ENCODE measurements around the gene GALNT7.

The GALNT7 gene

GRCh38 chr4:173317004-173317403 is 148.4 kb downstream of the GALNT7 start:
- DNase-seq, result no peak

- no peak for DNase-seq
Measured at GRCh38 chr4:173318240-173318639, 149.6 kb downstream of the GALNT7 start.

GRCh38 chr4:173318648-173319211 is 150.1 kb downstream of the GALNT7 start:
- DNase-seq, result peak; percentile 59

GRCh38 chr4:173319696-173320095 is 151.1 kb downstream of the GALNT7 start:
- peak; percentile 69 for DNase-seq

- no peak for DNase-seq
Measured at GRCh38 chr4:173325007-173325736, 156.6 kb downstream of the GALNT7 start.

GRCh38 chr4:173328236-173328901 is 159.8 kb downstream of the GALNT7 start:
- DNase-seq, result no peak

GRCh38 chr4:173330590-173330989 is 162.0 kb downstream of the GALNT7 start:
- DNase-seq, result no peak

GRCh38 chr4:173332021-173332487 is 163.4 kb downstream of the GALNT7 start:
- peak; percentile 15 for DNase-seq

- DNase-seq, result peak; percentile 9
Measured at GRCh38 chr4:173332963-173333657, 164.5 kb downstream of the GALNT7 start.

GRCh38 chr4:173333658-173334084 is 165.1 kb downstream of the GALNT7 start:
- DNase-seq, result peak; percentile 59

- peak; percentile 99 for DNase-seq
Measured at GRCh38 chr4:173334085-173334890, 165.7 kb downstream of the GALNT7 start, which contains the start of gene HMGB2. Gene HMGB2, minus strand, starts transcription at chr4:173334358. Its CDS starts 709 bp downstream, at chr4:173333649.

GRCh38 chr4:173334891-173335752 is 166.5 kb downstream of the GALNT7 start:
- DNase-seq, result peak; percentile 68

GRCh38 chr4:173337463-173337862 is 168.9 kb downstream of the GALNT7 start:
- no peak for DNase-seq

- DNase-seq, result no peak
Measured at GRCh38 chr4:173343832-173344397, 175.3 kb downstream of the GALNT7 start.

- no peak for DNase-seq
Measured at GRCh38 chr4:173345648-173346047, 177.0 kb downstream of the GALNT7 start.

- DNase-seq, result no peak
Measured at GRCh38 chr4:173346074-173346473, 177.5 kb downstream of the GALNT7 start.

- DNase-seq, result no peak
Measured at GRCh38 chr4:173347467-173347866, 178.9 kb downstream of the GALNT7 start.

- no peak for DNase-seq
Measured at GRCh38 chr4:173357939-173358338, 189.3 kb downstream of the GALNT7 start.

GRCh38 chr4:173360587-173361221 is 192.1 kb downstream of the GALNT7 start:
- no peak for DNase-seq

GRCh38 chr4:173362666-173363065 is 194.1 kb downstream of the GALNT7 start:
- DNase-seq, result no peak

Measured in suppressor macrophage treated with lipopolysaccharide for 4 hours (primary cell).